Measurements from ENCODE around the gene DENND4C. TPM values are rescaled to one million over a fixed set of nuclear protein-coding genes. Genes with fewer than 3 reads are reported as not detected.

DENND4C gene
- total RNA-seq (2014; rRNA removed; shearing (Covaris generic)) (24.2 and 28.6 TPM in 2 replicates), total RNA-seq (2022) (18.8 and 27.4 TPM in 2 replicates), Bru-seq, nascent RNA (percentile 72 among the genes with signal in this experiment), BruChase-seq, experiment 1, labeled RNA remaining after a 6-hour chase (percentile 63 among the genes with signal in this experiment), BruChase-seq, experiment 2, labeled RNA remaining after a 2-hour chase (percentile 65 among the genes with signal in this experiment)
- long read RNA-seq, full-length matches to known transcripts: 10 of 22 reads
- long read RNA-seq, partial matches to known transcripts: 2 of 22 reads
- long read RNA-seq, other reads (novel, unspliced or antisense): 10 of 22 reads

- Histone ChIP-seq H3K9me2 (ENCODE audit: insufficient read depth, low read length) (no peaks in the 10 kb centered on the region), H3K4me2 (ENCODE audit: low read length) (peak within 1 kb of the TSS; percentile 88), H3K36me3 (ENCODE audit: insufficient read depth, low read length) (no peaks in the 10 kb centered on the region), H3K9me3 (ENCODE audit: low read length) (no peaks in the 10 kb centered on the region), H3K27ac (ENCODE audit: low read depth, low read length, poor library complexity, severe bottlenecking) (peak within 1 kb of the TSS; percentile 45), H3K4me3 (ENCODE audit: low read depth, low read length, poor library complexity, severe bottlenecking) (peak within 1 kb of the TSS; percentile 81), H4K20me1 (ENCODE audit: insufficient read depth, low read length) (peaks cover 14% of the 10 kb centered on the region; the same call in 1 of the 2 replicates), H2AFZ (ENCODE audit: low read length) (peak within 1 kb of the TSS; percentile 87), H3K79me2 (ENCODE audit: insufficient read depth, low read depth, low read length) (peaks cover 46% of the 10 kb centered on the region), H3K4me1 (ENCODE audit: insufficient read depth, low read length, poor library complexity, severe bottlenecking) (peaks cover 29% of the 10 kb centered on the region)
- no TSS peak for BruUV-seq (replicated peaks)
- POLR2A ChIA-PET: interaction anchor here (0.6 to 1.5 kb wide), 4 partner anchors 12 to 796 kb away, joined by 3 to 4 read pairs (median 3); partner anchors contain the start of gene RRAGA
- intact Hi-C loops (cut with micrococcal nuclease; ENCODE audit: unreplicated experiment): loop anchor here (2.0 kb wide), 3 partner anchors 128 to 150 kb away; partner anchors contain the start of genes HAUS6 and RPS6
- CTCF ChIA-PET (ENCODE audit: unreplicated experiment): interaction anchor here (0.7 kb wide), 1 partner anchor 233 kb away, joined by 4 read pairs; no protein-coding TSS in a partner anchor
- DNase-seq (ENCODE audit: low spot score): peak; percentile 88
- TF ChIP-seq CTCF (conservative IDR thresholded peaks at IDR 0.05; ENCODE audit: low read length): peak; percentile 32; the same call in 1 of the 2 replicates
- no peak for TF ChIP-seq EZH2phosphoT487 (IDR thresholded peaks at IDR 0.05; ENCODE audit: borderline replicate concordance, low read depth, low read length)
Measured at GRCh38 chr9:19230355-19231125, at the start of gene DENND4C. DENND4C (plus strand) TSS chr9:19230693; CDS start chr9:19276175, 45,482 bp downstream.

DNA sequence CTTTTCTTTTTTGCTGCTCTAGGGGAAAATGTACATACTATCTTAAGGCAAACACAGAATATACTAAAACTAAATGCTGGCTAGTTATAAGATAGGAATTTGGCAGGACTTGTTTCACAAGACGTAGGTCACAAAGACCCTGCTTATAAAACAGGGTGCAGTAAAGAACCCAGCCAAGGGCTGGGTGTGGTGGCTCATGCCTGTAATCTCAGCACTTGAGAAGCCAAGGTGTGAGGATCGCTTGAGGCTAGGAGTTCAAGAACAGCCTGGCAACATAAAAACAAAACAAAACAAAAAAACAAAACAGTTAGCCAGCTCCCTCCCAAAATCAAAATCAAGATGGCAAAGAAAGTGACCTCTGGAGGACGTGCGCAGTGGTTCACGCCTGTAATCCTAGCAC, 49.5 kb upstream of the DENND4C start:
- no peaks in the 10 kb centered on the region for H4K20me1 ChIP-seq (ENCODE audit: insufficient read depth, low read length)
- no peak for DNase-seq (ENCODE audit: low spot score)
- H3K4me3 ChIP-seq (ENCODE audit: low read depth, low read length, poor library complexity, severe bottlenecking): no peak overlapping the region
- H3K27ac ChIP-seq (ENCODE audit: low read depth, low read length, poor library complexity, severe bottlenecking): no peak overlapping the region
- no TSS peak for BruUV-seq (replicated peaks)
- CTCF ChIA-PET (ENCODE audit: unreplicated experiment): no interaction called here
- no peaks in the 10 kb centered on the region for H3K9me3 ChIP-seq (ENCODE audit: low read length)
- H3K4me2 ChIP-seq (ENCODE audit: low read length): no peak overlapping the region
- no peaks in the 10 kb centered on the region for H3K79me2 ChIP-seq (ENCODE audit: insufficient read depth, low read depth, low read length)
- intact Hi-C loops (cut with micrococcal nuclease; ENCODE audit: unreplicated experiment): no loop called here
- no peaks in the 10 kb centered on the region for H3K36me3 ChIP-seq (ENCODE audit: insufficient read depth, low read length)
- no peak for TF ChIP-seq EZH2phosphoT487 (IDR thresholded peaks at IDR 0.05; ENCODE audit: borderline replicate concordance, low read depth, low read length)
- TF ChIP-seq CTCF (conservative IDR thresholded peaks at IDR 0.05; ENCODE audit: low read length): no peak
- H3K4me1 ChIP-seq (ENCODE audit: insufficient read depth, low read length, poor library complexity, severe bottlenecking): peaks cover 7% of the 10 kb centered on the region
- POLR2A ChIA-PET: interaction anchor here (0.7 kb wide), 1 partner anchor 260 kb away, joined by 3 read pairs; no protein-coding TSS in a partner anchor
- no peak overlapping the region for H2AFZ ChIP-seq (ENCODE audit: low read length)
- H3K9me2 ChIP-seq (ENCODE audit: insufficient read depth, low read length): no peaks in the 10 kb centered on the region
